OCI-LY7 (cell line): Measurements from ENCODE around the gene NOL4L.

ENCODE experiments used
- CTCF ChIP-seq: fragments of 200-600 bp; sonication (generic); conservative IDR thresholded peaks from 2 replicates; pipeline ENCODE4 v1.5.1; 2014; ENCODE audit warnings: mild to moderate bottlenecking, antibody characterized with exemption, low read length, moderate library complexity, mixed read lengths
- EZH2phosphoT487 ChIP-seq: fragments of 200-600 bp; sonication (generic); IDR thresholded peaks from 2 replicates; pipeline ENCODE4 v1.6.1; 2018; ENCODE audit warnings: low read depth, borderline replicate concordance, mild to moderate bottlenecking, mixed run types, antibody characterized with exemption, low read length, moderate library complexity, mixed read lengths

- TF ChIP-seq CTCF = no peak
- no peak for TF ChIP-seq EZH2phosphoT487
Measured at GRCh38 chr20:32418376-32418775, 166.8 kb downstream of the NOL4L start.
